WERI-Rb-1 (cell line): ENCODE data around the gene KCNQ1OT1.
A peak's percentile ranks its signal among the peaks of the same experiment; 100 is the strongest.

Source experiments
- DNase-seq: peaks from one replicate; pipeline ENCODE4 v3.0.0-alpha.2; 2020
- H3K27ac ChIP-seq: fragments of 250-450 bp; sonication (Bioruptor Pico); 2 replicates; pipeline ENCODE4 v1.5.1; 2020; ENCODE audit warnings: mild to moderate bottlenecking, moderate library complexity
- H3K27me3 ChIP-seq: fragments of 250-450 bp; sonication (Bioruptor Pico); 2 replicates; pipeline ENCODE4 v1.5.1; 2021; ENCODE audit warnings: mild to moderate bottlenecking, low read depth, moderate library complexity; ENCODE audit not compliant: insufficient read depth, severe bottlenecking
- H3K36me3 ChIP-seq: fragments of 250-450 bp; sonication (Bioruptor Pico); 2 replicates; pipeline ENCODE4 v1.5.1; 2020; ENCODE audit warnings: mild to moderate bottlenecking, moderate library complexity
- H3K4me3 ChIP-seq: 2 replicates; pipeline ENCODE4 v1.5.1; 2011; ENCODE audit warnings: low read depth, mild to moderate bottlenecking, control low read depth, low read length
- H3K9me3 ChIP-seq: fragments of 250-450 bp; sonication (Bioruptor Pico); 2 replicates; pipeline ENCODE4 v1.5.1; 2021; ENCODE audit warnings: mild to moderate bottlenecking, moderate library complexity; ENCODE audit not compliant: severe bottlenecking
- TF ChIP-seq, protein P1 (sequence below): IDR thresholded peaks from 2 replicates; pipeline ENCODE4 v1.5.1; 2011; ENCODE audit warnings: low read depth, mild to moderate bottlenecking, control low read depth, inconsistent platforms, low read length

KCNQ1OT1 gene

DNA sequence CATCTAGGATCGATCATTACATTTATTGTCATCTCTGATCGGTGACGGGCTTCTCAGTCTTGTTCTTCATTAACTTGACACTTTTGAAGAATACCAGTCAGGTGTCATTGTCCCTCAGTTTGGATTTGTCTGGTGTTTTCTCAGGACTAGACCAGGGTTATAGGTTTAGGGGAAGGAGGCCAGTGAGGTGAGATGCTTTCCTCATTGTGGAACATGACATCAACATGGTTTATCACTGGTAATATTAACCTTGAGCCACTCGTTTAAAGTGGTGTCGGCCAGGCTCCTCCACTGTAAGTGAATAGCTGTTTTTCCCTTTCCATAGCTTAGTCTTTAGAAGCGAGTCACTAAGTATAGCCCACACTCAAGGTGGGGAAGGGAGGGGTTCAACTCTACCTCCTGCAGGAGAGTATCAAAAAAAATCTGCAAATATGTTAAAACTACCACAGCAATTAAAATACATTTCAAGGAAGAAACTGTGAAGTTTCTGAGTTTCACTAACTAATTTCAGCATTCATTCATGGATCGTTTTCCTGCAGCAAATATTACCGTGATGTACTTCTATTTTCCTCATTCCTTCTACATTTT lies 42.0 kb downstream of the KCNQ1OT1 start:
- no peak for DNase-seq
- H3K27ac ChIP-seq = no peak overlapping the region
- H3K36me3 ChIP-seq = no peaks in the 10 kb centered on the region
- H3K9me3 ChIP-seq = peaks cover 19% of the 10 kb centered on the region
- TF ChIP-seq, protein P1, sequence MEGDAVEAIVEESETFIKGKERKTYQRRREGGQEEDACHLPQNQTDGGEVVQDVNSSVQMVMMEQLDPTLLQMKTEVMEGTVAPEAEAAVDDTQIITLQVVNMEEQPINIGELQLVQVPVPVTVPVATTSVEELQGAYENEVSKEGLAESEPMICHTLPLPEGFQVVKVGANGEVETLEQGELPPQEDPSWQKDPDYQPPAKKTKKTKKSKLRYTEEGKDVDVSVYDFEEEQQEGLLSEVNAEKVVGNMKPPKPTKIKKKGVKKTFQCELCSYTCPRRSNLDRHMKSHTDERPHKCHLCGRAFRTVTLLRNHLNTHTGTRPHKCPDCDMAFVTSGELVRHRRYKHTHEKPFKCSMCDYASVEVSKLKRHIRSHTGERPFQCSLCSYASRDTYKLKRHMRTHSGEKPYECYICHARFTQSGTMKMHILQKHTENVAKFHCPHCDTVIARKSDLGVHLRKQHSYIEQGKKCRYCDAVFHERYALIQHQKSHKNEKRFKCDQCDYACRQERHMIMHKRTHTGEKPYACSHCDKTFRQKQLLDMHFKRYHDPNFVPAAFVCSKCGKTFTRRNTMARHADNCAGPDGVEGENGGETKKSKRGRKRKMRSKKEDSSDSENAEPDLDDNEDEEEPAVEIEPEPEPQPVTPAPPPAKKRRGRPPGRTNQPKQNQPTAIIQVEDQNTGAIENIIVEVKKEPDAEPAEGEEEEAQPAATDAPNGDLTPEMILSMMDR = no peak
- no peaks in the 10 kb centered on the region for H3K27me3 ChIP-seq
- H3K4me3 ChIP-seq = no peak overlapping the region

DNA sequence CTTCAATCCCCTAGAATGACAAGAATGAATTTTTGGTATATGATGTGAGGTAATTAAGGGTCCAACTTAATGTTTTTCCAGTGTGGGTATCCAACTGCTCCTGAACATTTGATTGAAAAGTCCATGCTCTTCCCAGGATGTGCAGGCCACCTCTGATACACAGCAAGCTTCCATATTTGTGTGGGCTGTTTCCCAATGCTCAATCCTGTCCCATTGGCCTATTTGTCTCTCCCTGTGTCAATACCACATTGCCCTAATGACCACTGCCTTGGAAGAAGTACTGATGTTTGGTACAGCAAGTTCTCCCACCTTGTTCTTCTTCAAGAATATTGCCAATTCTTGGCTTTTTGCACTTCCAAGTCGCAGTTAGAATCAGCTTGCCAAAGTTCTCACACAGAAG lies 42.9 kb downstream of the KCNQ1OT1 start:
- no peaks in the 10 kb centered on the region for H3K27me3 ChIP-seq
- peaks cover 19% of the 10 kb centered on the region for H3K9me3 ChIP-seq
- no peak overlapping the region for H3K4me3 ChIP-seq
- TF ChIP-seq, protein P1 = no peak
- no peaks in the 10 kb centered on the region for H3K36me3 ChIP-seq
- DNase-seq = no peak
- H3K27ac ChIP-seq = no peak overlapping the region

DNA sequence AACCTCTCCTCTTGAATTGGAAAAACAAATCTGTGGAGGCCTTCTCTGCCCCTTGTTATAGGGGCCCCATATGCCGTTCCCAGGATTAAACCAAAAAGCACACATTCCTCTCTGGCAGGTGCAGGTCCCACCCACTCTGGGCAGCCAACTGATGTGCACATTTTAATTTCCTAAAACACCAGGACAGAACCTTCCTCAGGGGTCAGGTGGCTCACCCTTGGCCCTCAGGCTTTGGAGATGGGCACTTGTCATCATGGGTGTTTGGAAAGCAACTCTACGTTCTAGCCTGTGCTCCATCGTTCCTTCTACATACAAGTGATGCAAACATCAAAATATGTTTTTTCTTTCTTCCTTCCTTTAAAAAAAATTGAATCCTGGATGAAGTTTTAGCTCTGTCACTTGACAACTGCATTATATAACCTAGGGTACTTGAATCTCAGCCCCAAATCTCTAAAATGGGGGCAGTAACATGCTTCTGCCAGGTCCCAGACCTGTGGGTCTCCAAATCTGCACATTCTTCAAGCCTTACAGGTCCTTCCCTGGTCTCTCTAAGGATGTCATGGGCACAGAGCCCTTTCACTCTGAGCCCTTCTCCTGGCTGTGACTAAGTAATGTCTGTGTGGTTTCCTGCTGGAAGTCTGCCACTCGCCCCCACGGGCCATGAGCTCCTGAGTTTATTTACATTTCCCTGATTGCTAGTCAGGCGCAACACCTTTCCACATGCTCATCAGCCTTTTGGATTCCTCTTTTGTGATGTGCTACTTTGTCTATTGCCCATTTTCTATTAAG lies 43.8 kb downstream of the KCNQ1OT1 start:
- Histone ChIP-seq H3K36me3 (no peaks in the 10 kb centered on the region), H3K27ac (no peak overlapping the region), H3K4me3 (no peak overlapping the region), H3K27me3 (no peaks in the 10 kb centered on the region), H3K9me3 (peaks cover 17% of the 10 kb centered on the region)
- DNase-seq = no peak
- TF ChIP-seq, protein P1 = no peak

DNA sequence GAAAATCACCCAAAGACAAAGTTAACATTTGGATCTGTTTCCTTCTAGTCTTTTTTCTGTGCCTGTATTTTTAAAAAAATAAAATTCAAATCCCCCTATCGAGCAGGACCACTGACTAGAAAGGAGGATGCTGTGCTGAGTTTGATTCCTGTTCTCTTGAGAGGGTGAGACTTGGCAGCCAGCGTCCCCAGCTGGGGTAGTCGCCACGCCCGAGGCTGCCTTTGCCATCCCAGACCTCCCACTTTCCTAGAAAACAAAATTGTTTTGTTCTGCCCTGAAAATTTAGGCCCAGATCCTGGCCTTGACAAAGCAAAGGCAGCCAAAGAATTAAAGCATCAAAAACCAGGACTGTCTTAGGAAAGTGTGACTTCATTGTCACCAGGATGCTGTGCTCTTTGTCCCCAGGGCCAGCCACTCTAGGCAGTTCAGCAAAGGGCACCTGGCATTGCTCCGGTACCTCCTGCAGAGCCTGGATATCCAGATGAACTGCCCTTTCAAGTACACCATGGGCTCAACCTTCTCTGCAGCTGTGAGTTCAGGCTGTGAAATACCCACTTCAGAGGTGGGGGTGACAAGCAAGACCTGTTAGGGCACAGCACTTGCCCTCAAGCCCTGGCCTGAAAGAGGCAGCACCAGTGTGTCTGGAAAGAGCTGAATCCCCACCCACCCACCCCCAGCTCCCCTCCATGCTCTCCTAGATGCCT lies 44.6 kb downstream of the KCNQ1OT1 start:
- H3K27me3 ChIP-seq = no peaks in the 10 kb centered on the region
- H3K27ac ChIP-seq = no peak overlapping the region
- no peaks in the 10 kb centered on the region for H3K36me3 ChIP-seq
- no peak overlapping the region for H3K4me3 ChIP-seq
- H3K9me3 ChIP-seq = peaks cover 15% of the 10 kb centered on the region
- no peak for DNase-seq
- TF ChIP-seq, protein P1 = no peak

DNA sequence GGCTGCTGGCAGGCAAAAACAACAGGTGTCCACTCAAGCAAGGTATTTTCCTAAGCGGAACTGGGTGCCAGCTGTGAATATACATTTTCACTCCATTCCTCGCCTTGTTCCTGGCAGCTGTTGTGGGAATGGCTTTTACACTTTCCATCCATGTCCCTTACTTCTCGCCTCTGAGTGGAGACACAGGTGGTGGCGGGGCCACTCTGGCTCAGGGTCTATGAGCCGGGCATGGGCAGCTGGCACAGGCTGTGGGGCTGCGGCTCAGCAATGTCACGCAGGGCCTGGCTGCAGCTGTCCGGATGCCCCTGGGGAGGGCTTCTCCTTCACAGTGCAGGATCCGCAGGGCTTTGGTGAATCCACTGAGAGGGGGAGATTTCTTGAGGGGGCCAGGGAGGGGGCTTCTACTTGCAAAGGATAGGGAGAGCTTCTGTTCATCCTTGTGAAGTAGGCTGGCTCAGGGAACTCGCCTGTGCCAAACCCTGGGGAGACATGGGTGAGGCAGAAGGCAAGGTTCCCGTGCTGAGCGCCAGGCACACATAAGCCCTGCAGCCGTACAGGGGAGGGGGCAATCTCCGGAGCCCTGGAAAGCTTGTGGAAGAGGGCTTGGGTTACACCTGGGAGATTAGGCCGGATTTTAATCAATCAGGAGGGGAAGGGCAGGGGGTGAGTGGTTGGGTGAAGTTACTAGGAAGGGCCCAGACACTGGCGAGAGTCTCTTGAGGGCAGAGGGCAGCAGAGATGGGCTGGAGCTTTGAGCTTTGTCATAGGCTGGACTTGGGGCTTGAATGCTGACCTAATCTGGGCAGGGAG lies 45.7 kb downstream of the KCNQ1OT1 start:
- H3K36me3 ChIP-seq = no peaks in the 10 kb centered on the region
- peaks cover 17% of the 10 kb centered on the region for H3K9me3 ChIP-seq
- no peak overlapping the region for H3K4me3 ChIP-seq
- H3K27ac ChIP-seq = no peak overlapping the region; the same call in 1 of the 2 replicates
- TF ChIP-seq, protein P1 = no peak
- no peaks in the 10 kb centered on the region for H3K27me3 ChIP-seq
- DNase-seq = peak; percentile 64
